Amniotic epithelial cell (primary cell): ENCODE results near the gene KIAA0513.
"Not testable (repeated sequence)": the region's sequence is repeated elsewhere in the genome, so short reads cannot be mapped to it uniquely, and the experiment has no call there.

Source experiments
- DNase-seq: peaks from one replicate; pipeline ENCODE4 v3.0.0-alpha.2; 2010; ENCODE audit warnings: low read depth

The KIAA0513 gene

GRCh38 chr16:85049706-85050305 is 22.2 kb downstream of the KIAA0513 start:
- DNase-seq: no peak

GRCh38 chr16:85051067-85051581 is 23.5 kb downstream of the KIAA0513 start:
- DNase-seq: peak; percentile 42

- DNase-seq: no peak
These were observed 24.1 kb downstream of the KIAA0513 start for GRCh38 chr16:85051683-85052082.

GRCh38 chr16:85052536-85052935 is 24.9 kb downstream of the KIAA0513 start:
- peak; percentile 94 for DNase-seq

GRCh38 chr16:85054321-85054720 is 26.7 kb downstream of the KIAA0513 start:
- not testable (repeated sequence) for DNase-seq

GRCh38 chr16:85054948-85055492 is 27.4 kb downstream of the KIAA0513 start:
- DNase-seq: no peak

- DNase-seq: peak; percentile 93
These were observed 28.1 kb downstream of the KIAA0513 start for GRCh38 chr16:85055493-85056210.

GRCh38 chr16:85056211-85056748 is 28.7 kb downstream of the KIAA0513 start:
- DNase-seq: peak; percentile 56

GRCh38 chr16:85057212-85057889 is 29.8 kb downstream of the KIAA0513 start:
- no peak for DNase-seq

- no peak for DNase-seq
These were observed 30.4 kb downstream of the KIAA0513 start for GRCh38 chr16:85057948-85058347.

- DNase-seq: no peak
These were observed 31.3 kb downstream of the KIAA0513 start for GRCh38 chr16:85058909-85059308.

- DNase-seq: no peak
These were observed 34.0 kb downstream of the KIAA0513 start for GRCh38 chr16:85061566-85061965.

- no peak for DNase-seq
These were observed 34.7 kb downstream of the KIAA0513 start for GRCh38 chr16:85062323-85062722.

GRCh38 chr16:85062845-85063244 is 35.2 kb downstream of the KIAA0513 start:
- no peak for DNase-seq

- DNase-seq: no peak
These were observed 36.6 kb downstream of the KIAA0513 start for GRCh38 chr16:85064186-85064585.

- no peak for DNase-seq
These were observed 37.5 kb downstream of the KIAA0513 start for GRCh38 chr16:85065099-85065498.

GRCh38 chr16:85066346-85066885 is 38.8 kb downstream of the KIAA0513 start:
- no peak for DNase-seq

GRCh38 chr16:85067024-85067423 is 39.4 kb downstream of the KIAA0513 start:
- DNase-seq: no peak

GRCh38 chr16:85067426-85067825 is 39.8 kb downstream of the KIAA0513 start:
- no peak for DNase-seq

GRCh38 chr16:85068746-85069145 is 41.2 kb downstream of the KIAA0513 start:
- peak; percentile 24 for DNase-seq

- DNase-seq: no peak
These were observed 41.6 kb downstream of the KIAA0513 start for GRCh38 chr16:85069171-85069570.
